Gastroesophageal sphincter (tissue), 4 donors: Measurements from ENCODE around the gene KLHL30. TPM values are rescaled to one million over a fixed set of nuclear protein-coding genes. Genes with fewer than 3 reads are reported as not detected.

ENCODE experiments used
- ATAC-seq: fragments of 150-250 bp; one replicate; pipeline ENCODE4 v1.9.1; 2016; ENCODE audit warnings: mild to moderate bottlenecking, moderate library complexity
- H3K27ac ChIP-seq, 4 donors: fragments of 200-600 bp; sonication (generic) in 3 of 4; 1 replicate in 3 of 4; 2 replicates in 1 of 4; pipeline ENCODE4 v1.5.1; 2016 to 2019
- H3K27me3 ChIP-seq: fragments of 200-600 bp; sonication (generic); one replicate; pipeline ENCODE4 v1.5.1; 2019
- H3K36me3 ChIP-seq, 2 donors: fragments of 200-600 bp; sonication (generic); one replicate each; pipeline ENCODE4 v1.5.1; 2019; ENCODE audit warnings: control low read depth in 1 of 2
- H3K4me1 ChIP-seq, 3 donors: fragments of 200-600 bp; sonication (generic); 1 replicate in 2 of 3; 2 replicates in 1 of 3; pipeline ENCODE4 v1.5.1; 2016 to 2019; ENCODE audit warnings: control low read depth in 2 of 3
- H3K4me3 ChIP-seq, 2 donors: fragments of 200-600 bp; sonication (generic); one replicate each; pipeline ENCODE4 v1.5.1; 2019; ENCODE audit warnings: mild to moderate bottlenecking in 1 of 2, moderate library complexity in 1 of 2
- H3K9me3 ChIP-seq, 3 donors: fragments of 200-600 bp; sonication (generic); one replicate each; pipeline ENCODE4 v1.5.1; 2017 to 2019; ENCODE audit warnings: control low read depth in 2 of 3
- EP300 ChIP-seq: sonication (generic); formaldehyde crosslinking; IDR thresholded peaks from one replicate; pipeline ENCODE4 v1.6.1; 2017; ENCODE audit warnings: antibody characterized with exemption, mild to moderate bottlenecking
- POLR2A ChIP-seq, 2 donors: fragments of 450-650 bp; IDR thresholded peaks; one replicate each; pipeline ENCODE4 v1.6.1; 2017; ENCODE audit warnings: antibody characterized with exemption in 2 of 2, mild to moderate bottlenecking in 2 of 2, moderate library complexity in 1 of 2
- POLR2AphosphoS5 ChIP-seq: sonication (generic); formaldehyde crosslinking; IDR thresholded peaks from one replicate; pipeline ENCODE4 v1.6.1; 2017; ENCODE audit warnings: antibody characterized with exemption
- WGBS, 2 donors: methylation state at CpG; one replicate each; pipeline ENCODE4 v1.1.5; 2018; ENCODE audit warnings: low coverage in 1 of 2; 5-methylcytosine and 5-hydroxymethylcytosine counted together
- total RNA-seq, 4 donors: library from RNA; depleted of rRNA; stranded (reverse); fragments of >200 nt; gene quantifications; one replicate each; pipeline ENCODE4 v1.1.0, GENCODE V29; 2016
- TF ChIP-seq, protein P1 (sequence below), 4 experiments: fragments of 200-600 bp in 2 of 4; fragments of 450-650 bp in 2 of 4; sonication (generic) in 1 of 4; IDR thresholded peaks; one replicate each; pipeline ENCODE4 v1.5.1; 2017 to 2019; ENCODE audit warnings: antibody characterized with exemption in 4 of 4, mild to moderate bottlenecking in 2 of 4, moderate library complexity in 2 of 4

The KLHL30 gene
- total RNA-seq, 4 donors from 2014 or later = 1.3 to 8.1 (median 3.7) TPM

DNA sequence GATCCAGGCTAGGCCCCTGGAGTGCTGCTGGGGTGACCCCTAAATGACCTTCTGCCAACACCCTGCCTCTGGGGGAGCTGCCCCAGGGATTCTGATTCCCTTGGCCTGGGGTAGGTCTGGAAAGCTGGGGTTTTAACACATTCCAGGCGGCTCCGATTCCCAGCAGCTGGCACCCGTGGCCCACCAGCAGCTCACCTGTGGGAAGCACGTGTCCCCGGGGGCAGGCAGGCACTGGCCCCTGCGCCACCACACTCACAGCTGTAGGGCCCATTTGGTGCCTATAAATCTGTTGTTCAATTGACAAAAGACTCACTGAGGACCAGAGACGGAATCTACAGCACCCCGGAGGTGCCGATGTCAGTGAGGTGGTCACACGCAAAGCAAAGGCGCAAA, 4.1 kb upstream of the KLHL30 start:
- Histone ChIP-seq H3K4me3 (no peak overlapping the region), H3K9me3 (no peaks in the 10 kb centered on the region), H3K36me3 (peaks cover 0 to 18% of the 10 kb centered on the region in 2 donors), H3K27ac (no peak overlapping the region), H3K4me1 (peaks cover 0 to 24% (median 12%) of the 10 kb centered on the region in 3 donors), H3K27me3 (no peaks in the 10 kb centered on the region)
- ATAC-seq = no peak
- TF ChIP-seq POLR2A (IDR thresholded peaks at IDR 0.05) (no peak), EP300 (no peak), POLR2AphosphoS5 (no peak)
- TF ChIP-seq, protein P1, sequence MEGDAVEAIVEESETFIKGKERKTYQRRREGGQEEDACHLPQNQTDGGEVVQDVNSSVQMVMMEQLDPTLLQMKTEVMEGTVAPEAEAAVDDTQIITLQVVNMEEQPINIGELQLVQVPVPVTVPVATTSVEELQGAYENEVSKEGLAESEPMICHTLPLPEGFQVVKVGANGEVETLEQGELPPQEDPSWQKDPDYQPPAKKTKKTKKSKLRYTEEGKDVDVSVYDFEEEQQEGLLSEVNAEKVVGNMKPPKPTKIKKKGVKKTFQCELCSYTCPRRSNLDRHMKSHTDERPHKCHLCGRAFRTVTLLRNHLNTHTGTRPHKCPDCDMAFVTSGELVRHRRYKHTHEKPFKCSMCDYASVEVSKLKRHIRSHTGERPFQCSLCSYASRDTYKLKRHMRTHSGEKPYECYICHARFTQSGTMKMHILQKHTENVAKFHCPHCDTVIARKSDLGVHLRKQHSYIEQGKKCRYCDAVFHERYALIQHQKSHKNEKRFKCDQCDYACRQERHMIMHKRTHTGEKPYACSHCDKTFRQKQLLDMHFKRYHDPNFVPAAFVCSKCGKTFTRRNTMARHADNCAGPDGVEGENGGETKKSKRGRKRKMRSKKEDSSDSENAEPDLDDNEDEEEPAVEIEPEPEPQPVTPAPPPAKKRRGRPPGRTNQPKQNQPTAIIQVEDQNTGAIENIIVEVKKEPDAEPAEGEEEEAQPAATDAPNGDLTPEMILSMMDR (IDR thresholded peaks at IDR 0.05) = no peak
- 94 to 97% methylated on average over 3 to 5 of the region's 11 CpGs for WGBS, 2 donors

DNA sequence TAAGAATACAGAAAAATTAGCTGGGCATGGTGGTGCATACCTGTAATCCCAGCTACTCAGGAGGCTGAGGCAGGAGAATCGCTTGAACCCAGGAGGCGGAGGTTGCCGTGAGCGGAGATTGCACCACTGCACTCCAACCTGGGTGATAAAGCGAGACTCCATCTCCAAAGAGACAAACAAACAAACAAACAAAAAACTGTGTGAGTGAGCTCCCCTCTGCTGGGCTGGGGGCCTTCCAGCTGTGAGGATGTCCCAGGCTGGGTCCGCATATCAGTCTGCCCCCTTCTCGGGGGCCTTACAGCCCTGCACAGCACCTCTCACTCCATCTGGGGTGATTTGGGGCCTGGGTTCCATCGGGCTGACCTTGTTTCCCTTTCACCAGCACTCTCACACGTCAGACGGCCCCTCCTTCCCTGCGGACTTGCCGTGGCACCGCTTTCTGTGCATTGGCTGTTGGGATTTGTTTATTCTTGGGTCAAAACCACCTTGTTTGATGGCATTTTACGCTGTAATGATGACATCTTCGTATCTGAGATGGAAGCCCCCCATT, 2.8 kb upstream of the KLHL30 start:
- peaks cover 0 to 29% (median 14%) of the 10 kb centered on the region in 3 donors for H3K4me1 ChIP-seq
- ATAC-seq = no peak
- H3K36me3 ChIP-seq = peaks cover 0 to 11% of the 10 kb centered on the region in 2 donors
- H3K27ac ChIP-seq = no peak overlapping the region
- WGBS, 2 donors = 86 to 95% methylated on average over 11 to 12 of the region's 15 CpGs
- H3K4me3 ChIP-seq = no peak overlapping the region
- H3K9me3 ChIP-seq = no peaks in the 10 kb centered on the region
- no peaks in the 10 kb centered on the region for H3K27me3 ChIP-seq
- TF ChIP-seq POLR2AphosphoS5 (no peak), EP300 (no peak), POLR2A (IDR thresholded peaks at IDR 0.05) (no peak)
- TF ChIP-seq, protein P1 (IDR thresholded peaks at IDR 0.05) = no peak

DNA sequence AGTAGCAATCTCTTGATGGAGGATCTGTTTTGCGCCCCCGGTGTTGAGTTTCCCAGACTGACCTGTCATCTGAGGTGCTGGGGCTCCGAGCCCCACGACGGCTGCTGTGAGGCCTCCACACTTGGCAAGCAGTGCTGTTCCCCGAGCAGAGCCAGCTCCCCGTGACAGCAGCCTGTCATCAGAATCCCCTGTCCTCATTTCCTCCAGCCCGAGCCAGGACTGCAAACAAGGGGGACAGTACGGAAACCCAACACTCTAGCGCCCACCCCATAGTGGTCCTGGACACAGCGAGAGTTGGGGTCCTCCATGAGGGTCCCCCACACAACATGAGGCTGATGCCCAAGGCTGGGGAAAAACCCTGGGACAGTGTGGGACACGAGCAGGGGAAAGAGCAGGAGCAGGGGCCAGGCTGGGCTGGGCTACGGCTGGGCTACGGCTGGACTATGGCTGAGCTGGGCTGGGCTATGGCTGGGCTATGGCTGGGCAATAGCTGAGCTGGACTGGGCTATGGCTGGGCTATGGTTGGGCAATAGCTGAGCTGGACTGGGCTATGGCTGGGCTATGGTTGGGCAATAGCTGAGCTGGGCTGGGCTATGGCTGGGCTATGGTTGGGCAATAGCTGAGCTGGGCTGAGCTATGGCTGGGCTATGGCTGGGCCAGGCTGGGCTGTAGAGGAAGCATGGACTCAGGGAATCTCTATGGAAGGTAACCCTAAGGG, 1.5 kb upstream of the KLHL30 start:
- Histone ChIP-seq H3K27me3 (no peaks in the 10 kb centered on the region), H3K4me3 (no peak overlapping the region), H3K27ac (no peak overlapping the region), H3K9me3 (no peaks in the 10 kb centered on the region), H3K4me1 (peaks cover 0 to 41% (median 14%) of the 10 kb centered on the region in 3 donors), H3K36me3 (peaks cover 0 to 6% of the 10 kb centered on the region in 2 donors)
- WGBS, 2 donors = 72 to 80% methylated on average over 2 of the region's 14 CpGs
- ATAC-seq = peak; percentile 31
- TF ChIP-seq, protein P1 (IDR thresholded peaks at IDR 0.05) = no peak
- TF ChIP-seq POLR2A (IDR thresholded peaks at IDR 0.05) (no peak), EP300 (no peak), POLR2AphosphoS5 (no peak)

DNA sequence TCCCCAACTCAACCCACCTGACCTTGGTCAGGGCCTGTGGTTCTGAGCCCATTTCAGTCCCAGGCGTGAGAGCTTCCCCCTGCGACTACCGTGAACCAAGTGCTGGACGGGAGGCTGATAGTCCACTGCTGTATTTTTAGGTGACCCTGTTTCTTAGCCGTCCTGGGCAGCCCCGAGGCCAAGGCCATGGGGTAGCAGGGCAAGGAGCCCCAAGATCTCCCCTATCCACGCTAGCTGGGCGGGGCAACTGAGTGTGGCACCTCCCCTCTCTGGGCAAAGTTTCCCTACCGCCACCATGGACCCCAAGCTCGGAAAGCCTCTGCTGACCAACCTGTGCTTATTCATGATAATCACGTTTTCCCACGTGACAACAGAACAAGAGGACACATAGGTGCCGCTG, 583 bp upstream of the KLHL30 start:
- peaks cover 0 to 6% of the 10 kb centered on the region in 2 donors for H3K36me3 ChIP-seq
- 86% methylated on average over 6 of the region's 13 CpGs; no CpG with 5 or more reads in 1 of the 2 donors for WGBS, 2 donors
- no peaks in the 10 kb centered on the region for H3K9me3 ChIP-seq
- H3K4me3 ChIP-seq = no peak overlapping the region
- H3K27me3 ChIP-seq = no peaks in the 10 kb centered on the region
- no peak for ATAC-seq
- TF ChIP-seq POLR2A (IDR thresholded peaks at IDR 0.05) = no peak
- no peak for TF ChIP-seq POLR2AphosphoS5
- TF ChIP-seq EP300 = no peak
- TF ChIP-seq, protein P1 (IDR thresholded peaks at IDR 0.05) = no peak
- peak overlapping the region in 2 of 4 donors; percentile 36 to 39 for H3K27ac ChIP-seq
- H3K4me1 ChIP-seq = peaks cover 0 to 50% (median 14%) of the 10 kb centered on the region in 3 donors
